KMS-11 (cell line): ENCODE results near the gene XRCC5.

Experiments
- H2AFZ ChIP-seq: fragments of 200-600 bp; sonication (generic); 2 replicates; pipeline ENCODE4 v1.6.1; 2016; ENCODE audit warnings: antibody characterized with exemption, mixed run types, low read depth
- H3K27ac ChIP-seq: fragments of 200-600 bp; sonication (generic); 2 replicates; pipeline ENCODE4 v1.6.1; 2016; ENCODE audit warnings: mild to moderate bottlenecking, mixed run types
- H3K27me3 ChIP-seq: fragments of 200-600 bp; sonication (generic); 2 replicates; pipeline ENCODE4 v1.6.1; 2017; ENCODE audit warnings: mild to moderate bottlenecking, low read depth, mixed run types, moderate library complexity; ENCODE audit not compliant: insufficient read depth
- H3K36me3 ChIP-seq: fragments of 200-600 bp; sonication (generic); 2 replicates; pipeline ENCODE4 v1.6.1; 2017; ENCODE audit warnings: mild to moderate bottlenecking, mixed run types; ENCODE audit not compliant: insufficient read depth
- H3K4me1 ChIP-seq: fragments of 200-600 bp; sonication (generic); 2 replicates; pipeline ENCODE4 v1.6.1; 2016; ENCODE audit warnings: mild to moderate bottlenecking, low read depth, mixed run types; ENCODE audit not compliant: poor library complexity, severe bottlenecking
- H3K4me2 ChIP-seq: fragments of 200-600 bp; sonication (generic); 2 replicates; pipeline ENCODE4 v1.7.0; 2016; ENCODE audit warnings: mild to moderate bottlenecking, mixed run types
- H3K4me3 ChIP-seq: fragments of 200-600 bp; sonication (generic); IDR thresholded peaks from 2 replicates; pipeline ENCODE4 v1.6.1; 2017; ENCODE audit warnings: low read depth, low read length, mixed read lengths; ENCODE audit not compliant: insufficient read depth
- H3K79me2 ChIP-seq: fragments of 200-600 bp; sonication (generic); 2 replicates; pipeline ENCODE4 v1.6.1; 2016; ENCODE audit warnings: low read depth, mixed run types; ENCODE audit not compliant: insufficient read depth
- H3K9ac ChIP-seq: fragments of 200-600 bp; sonication (generic); 2 replicates; pipeline ENCODE4 v1.6.1; 2016; ENCODE audit warnings: mild to moderate bottlenecking, mixed run types
- H4K20me1 ChIP-seq: fragments of 200-600 bp; sonication (generic); 2 replicates; pipeline ENCODE4 v1.6.1; 2016; ENCODE audit warnings: mild to moderate bottlenecking, mixed run types; ENCODE audit not compliant: insufficient read depth
- TF ChIP-seq, protein P1 (sequence below): fragments of 200-600 bp; sonication (generic); conservative IDR thresholded peaks from 2 replicates; pipeline ENCODE4 v1.6.1; 2017; ENCODE audit warnings: low read depth, mild to moderate bottlenecking, antibody characterized with exemption, low read length, moderate library complexity, mixed read lengths

Gene XRCC5

DNA sequence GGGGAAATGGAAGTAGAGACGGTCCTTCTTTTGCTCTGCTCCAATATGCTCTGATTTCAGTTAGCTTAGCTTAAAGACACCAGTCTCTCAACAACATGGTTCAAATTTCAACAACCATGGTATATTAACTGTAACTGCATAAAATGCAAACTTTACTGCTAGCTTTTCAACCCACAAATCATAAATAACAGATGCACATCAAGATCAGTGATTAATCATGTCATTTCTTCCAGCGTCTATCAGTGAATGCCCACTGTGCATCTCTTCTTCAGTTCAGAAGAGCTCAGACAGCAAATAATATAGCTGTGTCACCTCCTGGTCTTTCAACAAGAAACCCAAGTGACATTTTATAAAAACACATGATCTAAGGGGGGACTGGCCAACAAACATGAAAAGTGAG lies 40.1 kb upstream of the XRCC5 start:
- Histone ChIP-seq H3K79me2 (no peaks in the 10 kb centered on the region), H3K4me3 (no peak overlapping the region), H2AFZ (no peak overlapping the region), H3K36me3 (no peaks in the 10 kb centered on the region), H3K27me3 (no peaks in the 10 kb centered on the region), H4K20me1 (no peaks in the 10 kb centered on the region), H3K4me2 (no peak overlapping the region), H3K9ac (no peak overlapping the region), H3K27ac (no peak overlapping the region), H3K4me1 (no peaks in the 10 kb centered on the region)
- TF ChIP-seq, protein P1, sequence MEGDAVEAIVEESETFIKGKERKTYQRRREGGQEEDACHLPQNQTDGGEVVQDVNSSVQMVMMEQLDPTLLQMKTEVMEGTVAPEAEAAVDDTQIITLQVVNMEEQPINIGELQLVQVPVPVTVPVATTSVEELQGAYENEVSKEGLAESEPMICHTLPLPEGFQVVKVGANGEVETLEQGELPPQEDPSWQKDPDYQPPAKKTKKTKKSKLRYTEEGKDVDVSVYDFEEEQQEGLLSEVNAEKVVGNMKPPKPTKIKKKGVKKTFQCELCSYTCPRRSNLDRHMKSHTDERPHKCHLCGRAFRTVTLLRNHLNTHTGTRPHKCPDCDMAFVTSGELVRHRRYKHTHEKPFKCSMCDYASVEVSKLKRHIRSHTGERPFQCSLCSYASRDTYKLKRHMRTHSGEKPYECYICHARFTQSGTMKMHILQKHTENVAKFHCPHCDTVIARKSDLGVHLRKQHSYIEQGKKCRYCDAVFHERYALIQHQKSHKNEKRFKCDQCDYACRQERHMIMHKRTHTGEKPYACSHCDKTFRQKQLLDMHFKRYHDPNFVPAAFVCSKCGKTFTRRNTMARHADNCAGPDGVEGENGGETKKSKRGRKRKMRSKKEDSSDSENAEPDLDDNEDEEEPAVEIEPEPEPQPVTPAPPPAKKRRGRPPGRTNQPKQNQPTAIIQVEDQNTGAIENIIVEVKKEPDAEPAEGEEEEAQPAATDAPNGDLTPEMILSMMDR: no peak

DNA sequence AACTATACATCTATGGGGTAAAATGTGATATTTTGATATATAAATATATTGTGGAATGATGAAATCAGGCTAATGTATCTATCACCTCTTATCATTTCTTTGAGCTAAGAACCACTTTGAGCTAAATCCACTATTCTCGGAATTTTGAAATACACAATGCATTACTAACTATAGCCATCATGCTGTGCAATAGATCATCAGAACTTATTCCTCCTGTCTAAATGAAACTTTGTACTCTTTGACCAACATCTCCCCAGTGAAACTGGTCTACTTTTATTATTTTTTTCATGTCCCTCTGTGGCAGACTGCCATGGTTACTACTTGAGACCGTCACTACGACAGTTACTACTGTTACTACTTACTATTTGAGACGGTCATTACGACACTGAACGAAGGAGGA lies 39.0 kb upstream of the XRCC5 start:
- TF ChIP-seq, protein P1: no peak
- no peak overlapping the region for H3K4me3 ChIP-seq
- H3K9ac ChIP-seq: no peak overlapping the region

DNA sequence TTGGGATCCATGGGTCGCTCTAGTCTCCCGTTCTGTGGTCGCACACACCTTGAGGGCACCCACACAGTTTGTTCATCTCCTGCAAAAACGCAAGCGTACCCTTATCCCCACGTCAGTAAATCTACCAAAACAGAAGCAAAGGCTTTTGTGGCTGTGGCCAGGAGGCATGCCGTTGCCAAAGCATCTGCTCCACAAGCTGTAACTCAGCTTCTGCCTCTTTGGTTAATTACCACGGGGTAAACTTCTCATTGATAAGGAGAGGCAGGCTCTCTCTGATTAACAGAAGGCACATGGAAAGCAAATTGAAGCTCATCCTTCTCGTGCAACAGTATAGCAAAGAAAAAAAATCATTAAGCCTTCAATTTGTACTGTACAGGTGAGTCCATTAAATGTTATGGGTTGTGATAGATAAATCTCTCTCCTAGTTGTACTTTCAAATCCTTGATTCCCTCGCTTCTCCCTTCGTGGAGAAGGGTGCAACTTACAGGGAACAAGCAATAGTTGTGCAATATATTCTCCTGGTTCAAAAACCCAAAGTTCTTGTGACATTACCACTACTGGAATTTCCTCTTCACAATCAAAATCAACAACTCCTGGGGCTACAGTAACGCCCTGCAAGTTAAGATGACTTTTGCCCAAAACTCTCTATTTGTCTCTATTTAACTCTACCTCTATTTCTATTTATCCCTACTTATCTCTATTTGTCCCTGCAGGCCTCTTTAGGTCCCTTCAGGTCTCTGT lies 37.9 kb upstream of the XRCC5 start:
- Histone ChIP-seq H3K36me3 (no peaks in the 10 kb centered on the region), H3K4me3 (no peak overlapping the region), H3K4me1 (no peaks in the 10 kb centered on the region), H3K27ac (no peak overlapping the region), H3K27me3 (no peaks in the 10 kb centered on the region), H2AFZ (no peak overlapping the region), H4K20me1 (no peaks in the 10 kb centered on the region), H3K9ac (no peak overlapping the region), H3K79me2 (no peaks in the 10 kb centered on the region), H3K4me2 (no peak overlapping the region)
- TF ChIP-seq, protein P1: no peak

More for the DNA sequence above, 39.0 kb upstream of the XRCC5 start:
- no peaks in the 10 kb centered on the region for H3K27me3 ChIP-seq
- no peak overlapping the region for H2AFZ ChIP-seq
- H3K4me2 ChIP-seq: no peak overlapping the region
- H4K20me1 ChIP-seq: no peaks in the 10 kb centered on the region
- no peaks in the 10 kb centered on the region for H3K79me2 ChIP-seq
- no peaks in the 10 kb centered on the region for H3K36me3 ChIP-seq
- H3K4me1 ChIP-seq: no peaks in the 10 kb centered on the region
- no peak overlapping the region for H3K27ac ChIP-seq

DNA sequence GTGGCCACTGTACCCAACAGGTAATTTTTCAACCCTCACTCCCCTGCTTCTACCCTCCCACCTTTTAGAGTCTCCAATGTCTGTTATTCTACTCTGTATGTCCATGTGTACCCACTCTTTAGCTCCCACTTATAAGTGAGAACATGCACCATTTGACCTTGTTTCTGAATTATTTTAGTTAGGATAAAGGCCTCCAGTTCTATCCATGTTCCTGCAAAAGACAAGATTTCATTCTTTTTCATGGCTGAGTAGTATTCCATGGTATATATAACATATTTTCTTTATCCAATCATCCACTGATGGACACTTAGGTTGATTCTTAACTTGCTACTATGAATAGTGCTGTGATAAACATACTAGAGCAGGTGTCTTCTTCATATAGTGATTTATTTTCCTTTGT lies 36.7 kb upstream of the XRCC5 start:
- Histone ChIP-seq H3K27me3 (no peaks in the 10 kb centered on the region), H3K4me3 (no peak overlapping the region), H3K4me1 (no peaks in the 10 kb centered on the region), H3K79me2 (no peaks in the 10 kb centered on the region), H3K27ac (no peak overlapping the region), H3K36me3 (no peaks in the 10 kb centered on the region), H4K20me1 (no peaks in the 10 kb centered on the region), H3K9ac (no peak overlapping the region), H3K4me2 (no peak overlapping the region), H2AFZ (no peak overlapping the region)
- TF ChIP-seq, protein P1: no peak
